Sigmoid colon (tissue), 7 donors: ENCODE measurements around the gene STPG3. TPM values are rescaled to one million over a fixed set of nuclear protein-coding genes. Genes with fewer than 3 reads are reported as not detected.
A peak's percentile ranks its signal among the peaks of the same experiment; 100 is the strongest.

Source experiments
- DNase-seq: peaks from one replicate; pipeline ENCODE4 v3.0.0-alpha.2; 2019
- H3K27ac ChIP-seq, 4 donors: fragments of 200-600 bp; sonication (generic); one replicate each; pipeline ENCODE4 v1.5.1; 2016 to 2019; ENCODE audit warnings: mild to moderate bottlenecking in 1 of 4
- H3K27me3 ChIP-seq, 3 donors: fragments of 200-600 bp; sonication (generic); one replicate each; pipeline ENCODE4 v1.5.1; 2019; ENCODE audit warnings: mild to moderate bottlenecking in 1 of 3
- H3K36me3 ChIP-seq, 4 donors: fragments of 200-600 bp; sonication (generic); one replicate each; pipeline ENCODE4 v1.5.1; 2016 to 2019
- H3K4me1 ChIP-seq, 4 donors: fragments of 200-600 bp; sonication (generic); one replicate each; pipeline ENCODE4 v1.5.1; 2017 to 2019
- H3K4me3 ChIP-seq, 4 donors: fragments of 200-600 bp; sonication (generic); one replicate each; pipeline ENCODE4 v1.5.1; 2017 to 2019; ENCODE audit warnings: mild to moderate bottlenecking in 2 of 4, moderate library complexity in 1 of 4
- H3K9me3 ChIP-seq, 4 donors: fragments of 200-600 bp in 3 of 4; sonication (generic) in 3 of 4; one replicate each; pipeline versions ENCODE4 v1.5.1 to v1.6.1; 2013 to 2019
- CTCF ChIP-seq, 4 experiments: fragments of 450-650 bp in 3 of 4; fragments of 200-600 bp in 1 of 4; IDR thresholded peaks; one replicate each; pipeline ENCODE4 v1.5.1; 2016 to 2019; ENCODE audit warnings: antibody characterized with exemption in 4 of 4, mild to moderate bottlenecking in 3 of 4, moderate library complexity in 2 of 4
- EP300 ChIP-seq, 4 donors: sonication (generic); formaldehyde crosslinking; IDR thresholded peaks; one replicate each; pipeline ENCODE4 v1.6.1; 2017; ENCODE audit warnings: antibody characterized with exemption in 4 of 4
- POLR2A ChIP-seq, 2 donors: fragments of 450-650 bp; IDR thresholded peaks; one replicate each; pipeline ENCODE4 v1.6.1; 2016; ENCODE audit warnings: antibody characterized with exemption in 2 of 2, mild to moderate bottlenecking in 2 of 2, moderate library complexity in 2 of 2
- POLR2AphosphoS5 ChIP-seq, 4 donors: sonication (generic); formaldehyde crosslinking; IDR thresholded peaks; one replicate each; pipeline ENCODE4 v1.6.1; 2017; ENCODE audit warnings: antibody characterized with exemption in 4 of 4
- WGBS, 2 donors: extraction: QIAGEN DNeasy Blood & Tissue Kit; methylation state at CpG; one replicate each; pipeline ENCODE4 v1.1.7; 2013; 5-methylcytosine and 5-hydroxymethylcytosine counted together
- intact Hi-C: fragments of 100-400 bp; cut with DNase I; formaldehyde crosslinking; loops from one replicate; pipeline ENCODE4 v1.15.1; 2023
- polyA plus RNA-seq, 3 donors: library from polyadenylated mRNA; stranded (reverse); fragments of 200-250 nt; gene quantifications; one replicate each; pipeline ENCODE4 v1.2.3, GENCODE V29; 2013
- total RNA-seq, 4 donors: library from RNA; depleted of rRNA; stranded (reverse); fragments of >200 nt; gene quantifications; one replicate each; pipeline ENCODE4 v1.1.0, GENCODE V29; 2016
- donor health status: healthy with polysubstance abuse.
- donor health status: Bipolar disorder and iron deficiency.
- donor health status: healthy.

STPG3 gene
- total and polyA plus RNA-seq, 7 donors, result not detected

GRCh38 chr9:137281345-137282116, 30.4 kb downstream of the STPG3 start:
- intact Hi-C loops, result no loop called here
- DNase-seq, result no peak
- H3K9me3 ChIP-seq, result no peaks in the 10 kb centered on the region
- no peak for TF ChIP-seq CTCF (IDR thresholded peaks at IDR 0.05)
- no peak for TF ChIP-seq POLR2AphosphoS5 (IDR thresholded peaks at IDR 0.05)
- TF ChIP-seq POLR2A (IDR thresholded peaks at IDR 0.05), result no peak
- TF ChIP-seq EP300 (IDR thresholded peaks at IDR 0.05), result no peak
- H3K4me3 ChIP-seq, result no peak overlapping the region
- H3K27ac ChIP-seq, result no peak overlapping the region
- peaks cover 0 to 6% (median 0%) of the 10 kb centered on the region in 4 donors for H3K36me3 ChIP-seq
- WGBS, 2 donors, result 75 to 79% methylated on average over 39 of the region's 39 CpGs
- H3K27me3 ChIP-seq, result peaks cover 17 to 72% (median 60%) of the 10 kb centered on the region in 3 donors
- peaks cover 0 to 29% (median 18%) of the 10 kb centered on the region in 4 donors for H3K4me1 ChIP-seq

GRCh38 chr9:137286975-137287383, 35.9 kb downstream of the STPG3 start:
- Histone ChIP-seq H3K4me1 (no peaks in the 10 kb centered on the region), H3K27me3 (peaks cover 0 to 30% (median 10%) of the 10 kb centered on the region in 3 donors), H3K36me3 (no peaks in the 10 kb centered on the region), H3K4me3 (no peak overlapping the region), H3K27ac (no peak overlapping the region), H3K9me3 (no peaks in the 10 kb centered on the region)
- TF ChIP-seq POLR2A (IDR thresholded peaks at IDR 0.05) (no peak), EP300 (IDR thresholded peaks at IDR 0.05) (no peak), POLR2AphosphoS5 (IDR thresholded peaks at IDR 0.05) (no peak), CTCF (IDR thresholded peaks at IDR 0.05) (peak in 2 of 4 experiments; percentile 21 to 27)
- intact Hi-C loops, result no loop called here
- DNase-seq, result no peak
- WGBS, 2 donors, result 47 to 55% methylated on average over 14 of the region's 14 CpGs

GRCh38 chr9:137293094-137293481, 42.0 kb downstream of the STPG3 start:
- 40 to 67% methylated on average over 15 of the region's 15 CpGs for WGBS, 2 donors
- H3K27ac ChIP-seq, result no peak overlapping the region
- H3K36me3 ChIP-seq, result no peaks in the 10 kb centered on the region
- H3K4me1 ChIP-seq, result peaks cover 0 to 20% (median 19%) of the 10 kb centered on the region in 4 donors
- intact Hi-C loops, result loop anchor here (10.0 kb wide), 1 partner anchor 232 kb away; no protein-coding TSS in a partner anchor
- TF ChIP-seq POLR2AphosphoS5 (IDR thresholded peaks at IDR 0.05), result no peak
- no peak for TF ChIP-seq EP300 (IDR thresholded peaks at IDR 0.05)
- no peak for TF ChIP-seq CTCF (IDR thresholded peaks at IDR 0.05)
- no peak for TF ChIP-seq POLR2A (IDR thresholded peaks at IDR 0.05)
- H3K4me3 ChIP-seq, result no peak overlapping the region
- H3K9me3 ChIP-seq, result no peaks in the 10 kb centered on the region
- no peak for DNase-seq
- H3K27me3 ChIP-seq, result peaks cover 29 to 65% (median 60%) of the 10 kb centered on the region in 3 donors

GRCh38 chr9:137293482-137294090, 42.5 kb downstream of the STPG3 start:
- DNase-seq, result no peak
- H3K27ac ChIP-seq, result no peak overlapping the region
- no peak overlapping the region for H3K4me3 ChIP-seq
- peaks cover 34 to 70% (median 65%) of the 10 kb centered on the region in 3 donors for H3K27me3 ChIP-seq
- H3K9me3 ChIP-seq, result no peaks in the 10 kb centered on the region
- TF ChIP-seq POLR2AphosphoS5 (IDR thresholded peaks at IDR 0.05), result no peak
- no peak for TF ChIP-seq POLR2A (IDR thresholded peaks at IDR 0.05)
- TF ChIP-seq EP300 (IDR thresholded peaks at IDR 0.05), result no peak
- no peak for TF ChIP-seq CTCF (IDR thresholded peaks at IDR 0.05)
- H3K36me3 ChIP-seq, result no peaks in the 10 kb centered on the region
- 19 to 67% methylated on average over 29 of the region's 29 CpGs for WGBS, 2 donors
- H3K4me1 ChIP-seq, result peaks cover 0 to 20% (median 19%) of the 10 kb centered on the region in 4 donors
- intact Hi-C loops, result loop anchor here (10.0 kb wide), 1 partner anchor 231 kb away; no protein-coding TSS in a partner anchor
